Non-pigmented ciliary epithelial cell (primary cell): ENCODE results near the gene RNF157.
"Not testable (repeated sequence)": the region's sequence is repeated elsewhere in the genome, so short reads cannot be mapped to it uniquely, and the experiment has no call there.

Experiments used
- DNase-seq: peaks from one replicate; pipeline ENCODE4 v3.0.0-alpha.2; 2010; ENCODE audit warnings: low read depth

Gene RNF157

GRCh38 chr17:76252967-76253766 lies 12.9 kb upstream of the RNF157 start:
- not testable (repeated sequence) for DNase-seq

GRCh38 chr17:76252040-76252954 lies 12.0 kb upstream of the RNF157 start:
- DNase-seq = peak; percentile 58

- no peak for DNase-seq
Measured at GRCh38 chr17:76251478-76252039, 11.3 kb upstream of the RNF157 start.

- no peak for DNase-seq
Measured at GRCh38 chr17:76250141-76250540, 9.8 kb upstream of the RNF157 start.

GRCh38 chr17:76248013-76248782 lies 7.9 kb upstream of the RNF157 start:
- DNase-seq = no peak

GRCh38 chr17:76247304-76247703 lies 7.0 kb upstream of the RNF157 start:
- no peak for DNase-seq

- DNase-seq = no peak
Measured at GRCh38 chr17:76246080-76247066, 6.1 kb upstream of the RNF157 start.

GRCh38 chr17:76244721-76245120 lies 4.4 kb upstream of the RNF157 start:
- DNase-seq = not testable (repeated sequence)

- no peak for DNase-seq
Measured at GRCh38 chr17:76243826-76244679, 3.8 kb upstream of the RNF157 start.

GRCh38 chr17:76241691-76242255 lies 1.5 kb upstream of the RNF157 start:
- DNase-seq = no peak

GRCh38 chr17:76241204-76241538 lies 878 bp upstream of the RNF157 start:
- DNase-seq = no peak

- DNase-seq = no peak
Measured at GRCh38 chr17:76239538-76240274, 587 bp downstream of the RNF157 start.

- no peak for DNase-seq
Measured at GRCh38 chr17:76238847-76239537, 1.3 kb downstream of the RNF157 start.

GRCh38 chr17:76237859-76238313 lies 2.4 kb downstream of the RNF157 start:
- no peak for DNase-seq

- DNase-seq = no peak
Measured at GRCh38 chr17:76236603-76237002, 3.7 kb downstream of the RNF157 start.

- DNase-seq = no peak
Measured at GRCh38 chr17:76235883-76236282, 4.4 kb downstream of the RNF157 start.

GRCh38 chr17:76234354-76234679 lies 6.0 kb downstream of the RNF157 start:
- DNase-seq = no peak
